ENCODE measurements around the gene TOR1AIP2. TPM values are rescaled to one million over a fixed set of nuclear protein-coding genes. Genes with fewer than 3 reads are reported as not detected.

TOR1AIP2 gene
- total and polyA plus RNA-seq, 10 of the 15 experiments (the other 5 are each of a cell fraction or from before 2014, with no cell fraction given), result 5.3 to 38.9 (median 15.4) TPM

GRCh38 chr1:179848233-179848632 is 29.4 kb downstream of the TOR1AIP2 start:
- H3K9me3 ChIP-seq (replicated peaks; ENCODE audit: control insufficient read depth, insufficient read depth, low read length), result no peaks in the 10 kb centered on the region
- FAIRE-seq, result no peak
- no peaks in the 10 kb centered on the region for H3K27me3 ChIP-seq (replicated peaks in 1 of 2; ENCODE audit: control insufficient read depth in 2 of 2, insufficient read depth in 2 of 2, low read length in 1 of 2)
- H3K4me3 ChIP-seq, result no peak overlapping the region
- WGBS (ENCODE audit: insufficient coverage, insufficient replicate concordance, low lambda C conversion rate, missing lambda C conversion rate), result 78% methylated on average over 3 of the region's 3 CpGs
- H3K9ac ChIP-seq (ENCODE audit: control insufficient read depth, insufficient read depth, low read length), result no peak overlapping the region
- H3K4me1 ChIP-seq (ENCODE audit: control insufficient read depth, insufficient read depth, low read length), result no peaks in the 10 kb centered on the region
- H3K79me2 ChIP-seq (ENCODE audit: control insufficient read depth, insufficient read depth, low read length), result no peaks in the 10 kb centered on the region
- no peak overlapping the region for H3K4me2 ChIP-seq (ENCODE audit: control insufficient read depth, insufficient read depth)
- ChIA-PET RAD21 (ENCODE audit: unreplicated experiment) (no interaction called here), POLR2A (no interaction called here), CTCF (interaction anchor here (1.0 to 2.0 kb wide), 3 partner anchors 142 to 238 kb away, joined by 3 to 4 read pairs (median 4); no protein-coding TSS in a partner anchor), SMC1A (ENCODE audit: uncharacterized antibody, unreplicated experiment) (interaction anchor here (1.0 kb wide), 1 partner anchor 332 kb away, joined by 4 read pairs; no protein-coding TSS in a partner anchor)
- no peak for ATAC-seq
- intact Hi-C loops (cut with micrococcal nuclease; ENCODE audit: unreplicated experiment), result no loop called here
- H4K20me1 ChIP-seq (ENCODE audit: control insufficient read depth, insufficient read depth), result no peaks in the 10 kb centered on the region
- peaks cover 5 to 14% of the 10 kb centered on the region in 2 experiments for H3K36me3 ChIP-seq (ENCODE audit: control insufficient read depth in 2 of 2, insufficient read depth in 2 of 2, low read length in 1 of 2)
- no TSS peak for BruUV-seq (replicated peaks)
- no peak overlapping the region for H3K27ac ChIP-seq (ENCODE audit: control insufficient read depth, insufficient read depth)
- in situ Hi-C loops (cut with MboI), result no loop called here
- no peak for TF ChIP-seq IRF5 (IDR thresholded peaks at IDR 0.05; ENCODE audit: borderline replicate concordance)
- TF ChIP-seq EP300 (IDR thresholded peaks at IDR 0.05; ENCODE audit: borderline replicate concordance in 1 of 2, control insufficient read depth in 1 of 2, low read depth in 2 of 2, low read length in 2 of 2), result no peak
- no peak for TF ChIP-seq ZBTB33 (IDR thresholded peaks at IDR 0.05)
- TF ChIP-seq HSF1 (IDR thresholded peaks at IDR 0.05; ENCODE audit: low read depth, low read length), result no peak
- TF ChIP-seq SUZ12 (IDR thresholded peaks at IDR 0.05; ENCODE audit: unreplicated experiment), result no peak
- no peak for TF ChIP-seq ZNF592 (IDR thresholded peaks at IDR 0.05)
- TF ChIP-seq RBBP5 (conservative IDR thresholded peaks at IDR 0.05), result no peak
- TF ChIP-seq SRF (IDR thresholded peaks at IDR 0.05; ENCODE audit: low read depth in 2 of 2, low read length in 2 of 2), result no peak
- DNase-seq (ENCODE audit: low read depth, low spot score), result no peak
- H2AFZ ChIP-seq (ENCODE audit: control insufficient read depth, low read depth, low read length), result no peak overlapping the region
